Adrenal gland (tissue), 5 donors: Measurements from ENCODE around the gene USP34.

Experiments used
- POLR2A ChIP-seq, 2 donors: fragments of 450-650 bp; IDR thresholded peaks; one replicate each; pipeline ENCODE4 v1.6.1; 2017; ENCODE audit warnings: antibody characterized with exemption in 2 of 2, mild to moderate bottlenecking in 2 of 2, moderate library complexity in 1 of 2
- TF ChIP-seq, protein P1 (sequence below), 6 experiments: fragments of 450-650 bp in 4 of 6; fragments of 200-600 bp in 2 of 6; sonication (generic) in 1 of 6; IDR thresholded peaks; 1 replicate in 5 of 6; 2 replicates in 1 of 6; pipeline versions ENCODE4 v1.5.1 to v1.8.0; 2016 to 2021; ENCODE audit warnings: antibody characterized with exemption in 6 of 6, mild to moderate bottlenecking in 2 of 6, moderate library complexity in 1 of 6
- donor health status: DM: no; HTN: no; CAD: no.

DNA sequence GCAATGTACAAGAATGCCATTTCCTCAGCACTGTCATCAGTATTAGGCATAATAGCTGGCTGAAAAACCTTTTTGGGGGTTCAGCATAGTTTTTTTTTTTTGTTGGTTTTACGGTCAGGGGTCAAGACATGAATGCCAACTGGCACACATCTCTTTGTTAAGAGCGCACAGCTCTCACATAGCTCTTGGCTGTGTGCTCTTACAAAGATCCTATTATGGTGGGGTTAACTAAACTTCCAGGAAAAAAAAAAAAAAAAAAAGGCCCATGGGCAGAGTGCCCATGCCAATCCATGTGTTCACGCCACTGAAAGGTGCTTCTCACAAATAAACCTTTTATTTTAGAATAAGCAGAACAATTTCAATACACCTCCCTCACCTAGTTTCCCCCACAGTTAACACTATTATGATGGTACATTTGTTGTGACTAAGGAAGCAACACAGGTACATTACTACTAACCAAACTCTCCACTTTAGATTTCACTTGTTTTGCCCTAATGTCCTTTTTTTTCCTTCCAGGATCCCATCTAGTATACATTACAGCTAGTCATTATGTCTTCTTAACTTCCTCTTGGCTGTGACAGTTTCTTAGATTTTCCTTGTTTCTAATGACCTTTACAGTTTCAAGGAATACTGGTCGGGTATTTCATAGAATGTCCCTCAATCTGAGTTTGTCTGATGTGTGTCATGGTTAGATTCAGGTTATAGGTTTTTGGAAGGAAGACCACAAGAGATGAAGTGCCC lies 252.6 kb downstream of the USP34 start:
- TF ChIP-seq, protein P1, sequence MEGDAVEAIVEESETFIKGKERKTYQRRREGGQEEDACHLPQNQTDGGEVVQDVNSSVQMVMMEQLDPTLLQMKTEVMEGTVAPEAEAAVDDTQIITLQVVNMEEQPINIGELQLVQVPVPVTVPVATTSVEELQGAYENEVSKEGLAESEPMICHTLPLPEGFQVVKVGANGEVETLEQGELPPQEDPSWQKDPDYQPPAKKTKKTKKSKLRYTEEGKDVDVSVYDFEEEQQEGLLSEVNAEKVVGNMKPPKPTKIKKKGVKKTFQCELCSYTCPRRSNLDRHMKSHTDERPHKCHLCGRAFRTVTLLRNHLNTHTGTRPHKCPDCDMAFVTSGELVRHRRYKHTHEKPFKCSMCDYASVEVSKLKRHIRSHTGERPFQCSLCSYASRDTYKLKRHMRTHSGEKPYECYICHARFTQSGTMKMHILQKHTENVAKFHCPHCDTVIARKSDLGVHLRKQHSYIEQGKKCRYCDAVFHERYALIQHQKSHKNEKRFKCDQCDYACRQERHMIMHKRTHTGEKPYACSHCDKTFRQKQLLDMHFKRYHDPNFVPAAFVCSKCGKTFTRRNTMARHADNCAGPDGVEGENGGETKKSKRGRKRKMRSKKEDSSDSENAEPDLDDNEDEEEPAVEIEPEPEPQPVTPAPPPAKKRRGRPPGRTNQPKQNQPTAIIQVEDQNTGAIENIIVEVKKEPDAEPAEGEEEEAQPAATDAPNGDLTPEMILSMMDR (IDR thresholded peaks at IDR 0.05): no peak
- no peak for TF ChIP-seq POLR2A (IDR thresholded peaks at IDR 0.05)
